Natural killer cell (primary cell): ENCODE measurements around the gene SULT1E1. TPM values are rescaled to one million over a fixed set of nuclear protein-coding genes. Genes with fewer than 3 reads are reported as not detected.

ENCODE experiments used
- ATAC-seq, 3 donors: fragments of 150-1000 bp in 2 of 3; fragments of 200-7000 bp in 1 of 3; cut with Tn5 transposase; 1 replicate in 1 of 3; 2 replicates in 2 of 3; pipeline ENCODE4 v1.10.0; 2021; ENCODE audit warnings: mild to moderate bottlenecking in 2 of 3, moderate library complexity in 2 of 3
- DNase-seq, 2 donors: peaks; one replicate each; pipeline versions ENCODE4 v3.0.0 to v3.0.0-alpha.2; 2013 to 2021; ENCODE audit warnings: mixed read lengths in 1 of 2
- H3K27ac ChIP-seq: one replicate; pipeline ENCODE4 v1.5.1; 2013; ENCODE audit warnings: mild to moderate bottlenecking, low read length
- H3K27me3 ChIP-seq: one replicate; pipeline ENCODE4 v1.6.1; 2013; ENCODE audit warnings: low read length; ENCODE audit not compliant: control insufficient read depth, insufficient read depth
- H3K36me3 ChIP-seq: one replicate; pipeline ENCODE4 v1.6.1; 2013; ENCODE audit warnings: low read length; ENCODE audit not compliant: control insufficient read depth, insufficient read depth
- H3K4me1 ChIP-seq: one replicate; pipeline ENCODE4 v1.6.1; 2013; ENCODE audit warnings: low read length; ENCODE audit not compliant: control insufficient read depth, insufficient read depth
- H3K4me3 ChIP-seq: one replicate; pipeline ENCODE4 v1.5.1; 2013; ENCODE audit warnings: low read length
- H3K9me3 ChIP-seq: one replicate; pipeline ENCODE4 v1.6.1; 2013; ENCODE audit warnings: low read length; ENCODE audit not compliant: control insufficient read depth, insufficient read depth
- H3K27ac Mint-ChIP-seq, 2 donors: one replicate each; pipeline ENCODE4 v1.8.0; 2022; ENCODE audit warnings: mild to moderate bottlenecking in 2 of 2, mixed read lengths in 2 of 2, moderate library complexity in 1 of 2
- H3K27me3 Mint-ChIP-seq, 2 donors: one replicate each; pipeline ENCODE4 v1.8.0; 2022; ENCODE audit warnings: low read depth in 2 of 2, mixed read lengths in 2 of 2
- H3K36me3 Mint-ChIP-seq: one replicate; pipeline ENCODE4 v1.8.0; 2022; ENCODE audit warnings: mixed read lengths
- H3K4me1 Mint-ChIP-seq, 2 donors: one replicate each; pipeline ENCODE4 v1.8.0; 2022; ENCODE audit warnings: mixed read lengths in 2 of 2
- H3K4me3 Mint-ChIP-seq: one replicate; pipeline ENCODE4 v1.8.0; 2022; ENCODE audit warnings: mild to moderate bottlenecking, moderate library complexity, mixed read lengths
- H3K9me3 Mint-ChIP-seq, 2 donors: one replicate each; pipeline ENCODE4 v1.8.0; 2022; ENCODE audit warnings: mixed read lengths in 2 of 2
- WGBS: methylation state at CpG from one replicate; pipeline ENCODE4 v1.1.7; 2013; ENCODE audit warnings: missing lambda C conversion rate; ENCODE audit not compliant: insufficient coverage; 5-methylcytosine and 5-hydroxymethylcytosine counted together
- intact Hi-C: fragments of 100-400 bp; cut with micrococcal nuclease; formaldehyde crosslinking; loops from one replicate; pipeline ENCODE4 v1.14.2; 2022
- total RNA-seq, 4 donors: library from RNA; stranded (reverse); fragments of 120-200 nt in 1 of 4; gene quantifications; one replicate each; pipeline versions ENCODE4 v1.2.3 to v1.2.4, GENCODE V29; 2013 to 2022
- TF ChIP-seq, protein P1 (sequence below): fragments of 200-600 bp; IDR thresholded peaks from one replicate; pipeline ENCODE4 v1.8.0; 2022; ENCODE audit warnings: antibody characterized with exemption

SULT1E1 gene
- total RNA-seq, 3 donors from 2014 or later (not counting 1 experiment from before 2014, with no cell fraction given) = not detected

DNA sequence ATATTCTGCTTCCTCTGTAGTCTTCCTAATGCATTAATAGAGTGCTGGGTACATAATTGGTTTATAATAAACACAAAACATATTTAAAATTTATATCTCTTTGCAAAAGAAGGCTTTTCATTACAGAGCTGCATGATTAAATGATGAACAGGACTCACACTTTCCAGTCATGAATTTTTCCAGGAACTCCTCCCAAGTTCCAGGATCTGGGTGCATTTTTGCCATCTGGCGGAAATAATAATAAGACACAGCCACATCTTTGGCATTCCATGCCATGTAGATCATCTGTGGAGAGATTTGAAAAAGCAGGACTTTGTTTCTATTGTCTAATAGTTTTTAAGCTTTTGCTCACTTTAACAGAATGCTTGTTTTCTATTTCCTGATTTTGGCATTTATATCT, 59.3 kb downstream of the SULT1E1 start:
- intact Hi-C loops = no loop called here
- Histone ChIP-seq H3K9me3 (no peaks in the 10 kb centered on the region), H3K36me3 (no peaks in the 10 kb centered on the region), H3K27me3 (no peaks in the 10 kb centered on the region), H3K27ac (no peak overlapping the region), H3K4me3 (no peak overlapping the region), H3K4me1 (no peaks in the 10 kb centered on the region)
- no CpG with 5 or more reads among the region's 1 CpG for WGBS
- H3K9me3 Mint-ChIP-seq = no peaks in the 10 kb centered on the region
- ATAC-seq (no peak), DNase-seq (no peak)
- H3K4me1 Mint-ChIP-seq = no peaks in the 10 kb centered on the region
- H3K27ac Mint-ChIP-seq = no peak overlapping the region
- TF ChIP-seq, protein P1, sequence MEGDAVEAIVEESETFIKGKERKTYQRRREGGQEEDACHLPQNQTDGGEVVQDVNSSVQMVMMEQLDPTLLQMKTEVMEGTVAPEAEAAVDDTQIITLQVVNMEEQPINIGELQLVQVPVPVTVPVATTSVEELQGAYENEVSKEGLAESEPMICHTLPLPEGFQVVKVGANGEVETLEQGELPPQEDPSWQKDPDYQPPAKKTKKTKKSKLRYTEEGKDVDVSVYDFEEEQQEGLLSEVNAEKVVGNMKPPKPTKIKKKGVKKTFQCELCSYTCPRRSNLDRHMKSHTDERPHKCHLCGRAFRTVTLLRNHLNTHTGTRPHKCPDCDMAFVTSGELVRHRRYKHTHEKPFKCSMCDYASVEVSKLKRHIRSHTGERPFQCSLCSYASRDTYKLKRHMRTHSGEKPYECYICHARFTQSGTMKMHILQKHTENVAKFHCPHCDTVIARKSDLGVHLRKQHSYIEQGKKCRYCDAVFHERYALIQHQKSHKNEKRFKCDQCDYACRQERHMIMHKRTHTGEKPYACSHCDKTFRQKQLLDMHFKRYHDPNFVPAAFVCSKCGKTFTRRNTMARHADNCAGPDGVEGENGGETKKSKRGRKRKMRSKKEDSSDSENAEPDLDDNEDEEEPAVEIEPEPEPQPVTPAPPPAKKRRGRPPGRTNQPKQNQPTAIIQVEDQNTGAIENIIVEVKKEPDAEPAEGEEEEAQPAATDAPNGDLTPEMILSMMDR = no peak
- no peaks in the 10 kb centered on the region for H3K36me3 Mint-ChIP-seq
- no peak overlapping the region for H3K4me3 Mint-ChIP-seq
- peaks cover 11 to 13% of the 10 kb centered on the region in 2 donors for H3K27me3 Mint-ChIP-seq

DNA sequence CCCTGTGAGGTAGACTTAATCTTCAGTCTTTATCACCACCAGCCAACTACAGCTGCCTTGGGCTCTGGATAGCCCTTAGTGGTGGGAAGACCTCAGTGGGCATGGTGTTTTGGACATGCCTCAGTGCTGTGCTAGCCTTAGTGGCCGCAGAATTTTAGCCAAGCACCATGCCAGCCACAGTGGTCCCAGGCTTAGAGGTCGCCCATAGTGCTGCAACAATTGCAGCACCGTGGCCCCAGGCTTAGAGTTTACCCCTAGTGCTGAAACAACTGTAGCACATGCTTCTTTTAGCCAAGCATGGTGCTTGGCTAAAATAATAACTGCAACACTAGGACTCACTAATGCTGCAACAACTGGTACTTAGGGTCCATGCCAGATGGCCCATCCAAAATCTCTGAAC, 60.6 kb downstream of the SULT1E1 start:
- Mint-ChIP-seq H3K27ac (no peak overlapping the region), H3K4me1 (no peaks in the 10 kb centered on the region), H3K27me3 (peaks cover 11 to 13% of the 10 kb centered on the region in 2 donors), H3K36me3 (no peaks in the 10 kb centered on the region), H3K4me3 (no peak overlapping the region), H3K9me3 (no peaks in the 10 kb centered on the region)
- Histone ChIP-seq H3K4me3 (no peak overlapping the region), H3K9me3 (no peaks in the 10 kb centered on the region), H3K27me3 (no peaks in the 10 kb centered on the region), H3K4me1 (no peaks in the 10 kb centered on the region), H3K36me3 (no peaks in the 10 kb centered on the region), H3K27ac (no peak overlapping the region)
- ATAC-seq (no peak), DNase-seq (no peak)
- intact Hi-C loops = no loop called here
- TF ChIP-seq, protein P1 = no peak
- WGBS = 68% methylated on average over 3 of the region's 3 CpGs

DNA sequence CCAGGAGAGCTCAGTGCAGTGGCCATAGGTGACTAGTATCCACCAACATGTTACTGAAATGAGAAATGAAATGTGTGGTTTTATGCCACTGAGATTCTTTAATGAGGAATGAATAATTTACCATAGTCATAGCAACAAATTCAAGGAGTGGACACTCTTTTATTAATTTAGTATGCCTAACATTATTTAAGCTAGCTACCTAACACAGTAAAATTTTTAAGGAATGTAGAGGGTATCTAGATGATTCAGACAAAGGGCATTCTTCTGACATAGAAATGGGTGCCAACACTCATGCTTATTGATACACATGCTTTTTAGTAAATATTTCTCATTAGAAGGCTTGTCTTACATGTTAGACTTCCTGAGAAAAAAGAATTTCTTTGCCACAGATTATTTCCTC, 66.2 kb downstream of the SULT1E1 start:
- no peak overlapping the region for H3K4me3 ChIP-seq
- intact Hi-C loops = no loop called here
- H3K9me3 ChIP-seq = no peaks in the 10 kb centered on the region
- Mint-ChIP-seq H3K36me3 (no peaks in the 10 kb centered on the region), H3K9me3 (no peaks in the 10 kb centered on the region), H3K27me3 (peaks cover 7 to 8% of the 10 kb centered on the region in 2 donors), H3K4me1 (no peaks in the 10 kb centered on the region), H3K27ac (no peak overlapping the region), H3K4me3 (no peak overlapping the region)
- H3K27me3 ChIP-seq = no peaks in the 10 kb centered on the region
- H3K4me1 ChIP-seq = no peaks in the 10 kb centered on the region
- no peak for ATAC-seq
- no peak for DNase-seq
- no peaks in the 10 kb centered on the region for H3K36me3 ChIP-seq
- TF ChIP-seq, protein P1 = no peak
- H3K27ac ChIP-seq = no peak overlapping the region

Other genes with a start within 250 kb of the SULT1E1 start
- not detected for gene UGT2A2, start 220.5 kb downstream of the SULT1E1 start, total RNA-seq
- gene UGT2A1, start 206.9 kb downstream of the SULT1E1 start, total RNA-seq = not detected
- 10 to 100 TPM; 11.9 to 24.6 (median 24.5) TPM for gene SULT1B1, start 99.5 kb downstream of the SULT1E1 start, total RNA-seq
- not detected for gene CSN1S1, start 70.9 kb upstream of the SULT1E1 start, total RNA-seq
- not detected for gene CSN2, start 105.6 kb upstream of the SULT1E1 start, total RNA-seq
- gene STATH, start 135.8 kb upstream of the SULT1E1 start, total RNA-seq = not detected
- gene HTN3, start 168.3 kb upstream of the SULT1E1 start, total RNA-seq = not detected
- not detected for gene HTN1, start 190.3 kb upstream of the SULT1E1 start, total RNA-seq